K562 (cell line): Measurements from ENCODE around the gene PIK3CB. TPM values are rescaled to one million over a fixed set of nuclear protein-coding genes. Genes with fewer than 3 reads are reported as not detected.

Experiments
- ATAC-seq: fragments of 200-7000 bp; cut with Tn5 transposase; 3 replicates; pipeline ENCODE4 v1.9.1; 2020; ENCODE audit warnings: moderate library complexity
- BruUV-seq: library from RNA; stranded (reverse); fragments of 400-500 nt; replicated peaks from 2 replicates; lab custom pipeline; 2021; lab: Mats Ljungman, UMichigan
- CTCF ChIA-PET: fragments of 300-600 bp; formaldehyde crosslinking; extraction: SDS; loops from one replicate; lab custom pipeline; 2021; ENCODE audit warnings: low intra/inter-chr PET ratio; lab: Yijun Ruan, JAX
- POLR2A ChIA-PET: fragments of 300-600, 350-650 bp; sonication (Branson Sonifier 250); formaldehyde crosslinking; extraction: SDS; loops from one replicate; lab custom pipeline; 2021; ENCODE audit warnings: antibody characterized with exemption, inconsistent platforms; lab: Yijun Ruan, JAX
- DNase-seq, 4 experiments: peaks; one replicate each; pipeline versions ENCODE4 v3.0.0 to v3.0.0-alpha.2; 2011 to 2018; ENCODE audit warnings: low spot score in 3 of 4, mixed read lengths in 3 of 4; ENCODE audit errors: extremely low read depth in 1 of 4
- FAIRE-seq: peaks from 2 replicates; lab custom pipeline; 2011; peaks lifted over from hg19 to GRCh38; lab: Jason Lieb, UNC
- H2AFZ ChIP-seq: 2 replicates; pipeline ENCODE4 v1.6.0; 2011; ENCODE audit warnings: low read depth, low read length, control low read depth, inconsistent platforms
- H3K27ac ChIP-seq: fragments of 200-600 bp; 3 replicates; pipeline ENCODE4 v1.8.0; 2011; ENCODE audit warnings: low read depth, mild to moderate bottlenecking, control low read depth, inconsistent platforms, low read length, moderate library complexity, mixed read lengths; ENCODE audit errors: extremely low read depth
- H3K27me3 ChIP-seq, 2 experiments: fragments of 300-600 bp in 1 of 2; 2 replicates in 1 of 2; 3 replicates in 1 of 2; pipeline versions ENCODE4 v1.6.0 to v1.8.0; 2011; ENCODE audit warnings: inconsistent platforms in 2 of 2, low read length in 2 of 2, mild to moderate bottlenecking in 1 of 2, mixed read lengths in 1 of 2, moderate library complexity in 1 of 2; ENCODE audit not compliant: control insufficient read depth in 2 of 2, insufficient read depth in 2 of 2
- H3K36me3 ChIP-seq: fragments of 300-600 bp; 3 replicates; pipeline ENCODE4 v1.8.0; 2011; ENCODE audit warnings: mild to moderate bottlenecking, low read length, inconsistent platforms; ENCODE audit not compliant: control insufficient read depth, insufficient read depth
- H3K4me1 ChIP-seq, 2 experiments: fragments of 200-600 bp in 1 of 2; replicated peaks in 1 of 2; 2 replicates in 1 of 2; 3 replicates in 1 of 2; pipeline versions ENCODE4 v1.5.1 to v1.8.0; 2011; ENCODE audit warnings: inconsistent platforms in 2 of 2, low read length in 2 of 2, mild to moderate bottlenecking in 1 of 2, mixed read lengths in 1 of 2, moderate library complexity in 1 of 2; ENCODE audit not compliant: control insufficient read depth in 2 of 2, insufficient read depth in 2 of 2
- H3K4me2 ChIP-seq: 2 replicates; pipeline ENCODE4 v1.6.1; 2011; ENCODE audit warnings: low read length, control low read depth, inconsistent platforms, mixed read lengths; ENCODE audit not compliant: insufficient read depth
- H3K4me3 ChIP-seq: fragments of 200-600 bp; sonication (generic), shearing (Covaris generic); 2 replicates; pipeline ENCODE4 v1.5.1; 2016; ENCODE audit warnings: control low read depth, inconsistent platforms
- H3K79me2 ChIP-seq: fragments of 200-600 bp; 3 replicates; pipeline ENCODE4 v1.8.0; 2011; ENCODE audit warnings: low read length, inconsistent platforms; ENCODE audit not compliant: control insufficient read depth, insufficient read depth
- H3K9ac ChIP-seq, 2 experiments: 2 replicates each; pipeline versions ENCODE4 v1.6.0 to v1.6.1; 2011; ENCODE audit warnings: low read depth in 2 of 2, low read length in 2 of 2, control low read depth in 1 of 2, inconsistent platforms in 1 of 2, mild to moderate bottlenecking in 1 of 2, mixed read lengths in 1 of 2; ENCODE audit not compliant: insufficient read depth in 1 of 2
- H3K9me1 ChIP-seq: one replicate; pipeline ENCODE4 v1.6.0; 2011; ENCODE audit warnings: inconsistent platforms, mild to moderate bottlenecking, low read length, moderate library complexity; ENCODE audit not compliant: control insufficient read depth, insufficient read depth
- H3K9me3 ChIP-seq: replicated peaks from 2 replicates; pipeline ENCODE4 v1.5.1; 2011; ENCODE audit warnings: low read depth, low read length, inconsistent platforms; ENCODE audit not compliant: control insufficient read depth, insufficient read depth
- H4K20me1 ChIP-seq: replicated peaks from 2 replicates; pipeline ENCODE4 v1.6.1; 2011; ENCODE audit warnings: low read length, inconsistent platforms, mixed read lengths; ENCODE audit not compliant: control insufficient read depth, insufficient read depth
- CREM ChIP-seq: IDR thresholded peaks from 2 replicates; pipeline ENCODE4 v1.6.1; 2014; ENCODE audit warnings: antibody characterized with exemption, low read depth
- FOSL1 ChIP-seq: fragments of 200-800 bp; sonication (Bioruptor generic); conservative IDR thresholded peaks from 2 replicates; pipeline ENCODE4 v1.6.1; 2016; ENCODE audit warnings: missing genetic modification characterization, missing compliant biosample characterization
- ILF3 ChIP-seq: fragments of 450-650 bp; IDR thresholded peaks from 2 replicates; pipeline ENCODE4 v1.6.1; 2018; ENCODE audit warnings: antibody characterized with exemption, mild to moderate bottlenecking, moderate library complexity, borderline replicate concordance
- JUND ChIP-seq, 2 experiments: IDR thresholded peaks; 2 replicates in 1 of 2; 3 replicates in 1 of 2; pipeline ENCODE4 v1.6.1; 2011; ENCODE audit warnings: borderline replicate concordance in 2 of 2, low read depth in 2 of 2, low read length in 2 of 2, improper control_type of control experiment in 1 of 2, missing biosample characterization in 1 of 2, missing genetic modification characterization in 1 of 2, missing genetic modification reagents in 1 of 2
- MCM5 ChIP-seq: fragments of 450-650 bp; IDR thresholded peaks from 2 replicates; pipeline ENCODE4 v1.6.1; 2016; ENCODE audit warnings: low read depth
- RBM15 ChIP-seq: fragments of 200-400 bp; formaldehyde crosslinking; IDR thresholded peaks from 2 replicates; pipeline ENCODE4 v1.6.1; 2018; ENCODE audit warnings: mild to moderate bottlenecking, low read length, moderate library complexity; ENCODE audit not compliant: insufficient read depth
- ZNF121 ChIP-seq: sonication (generic); formaldehyde crosslinking; conservative IDR thresholded peaks from 2 replicates; pipeline ENCODE4 v1.8.0; 2022; ENCODE audit warnings: missing genetic modification reagents
- WGBS: fragments of 100-300 bp; shearing (Covaris generic); methylation state at CpG from one replicate; pipeline ENCODE4 v1.1.6; 2016; ENCODE audit warnings: low coverage, mixed read lengths; ENCODE audit not compliant: insufficient coverage; ENCODE audit errors: missing lambda C conversion rate; 5-methylcytosine and 5-hydroxymethylcytosine counted together
- in situ Hi-C: fragments of 300-500 bp; cut with MboI; formaldehyde crosslinking; loops from 4 replicates; pipeline ENCODE4 v1.15.0; 2018; ENCODE audit warnings: inconsistent platforms, mixed read lengths
- intact Hi-C: fragments of 100-400 bp; cut with micrococcal nuclease; formaldehyde crosslinking; loops from 2 replicates; pipeline ENCODE4 v1.14.2; 2022
- polyA plus RNA-seq, 8 experiments: library from polyadenylated mRNA; depleted of rRNA in 4 of 8; stranded (reverse) in 5 of 8; unstranded in 3 of 8; fragments of >200 nt; fragmentation: Nextera tagmentation in 2 of 8; fragmentation: Illumina TruSeq in 1 of 8; extraction: Ambion mirVana in 2 of 8; extraction: Trizol in 1 of 8; gene quantifications; 2 replicates each; pipeline versions ENCODE4 v1.2.1 to v1.2.3, GENCODE V29; 2011 to 2014; ENCODE audit warnings: inconsistent platforms in 1 of 8, missing spikeins in 1 of 8
- total RNA-seq, 7 experiments: library from RNA; depleted of rRNA in 6 of 7; stranded (reverse); fragments of >200 nt in 6 of 7; fragmentation: Illumina TruSeq in 2 of 7; extraction: Trizol in 2 of 7; gene quantifications; 2 replicates each; pipeline versions ENCODE4 v1.2.1 to v1.2.3, GENCODE V29; 2011 to 2021; ENCODE audit warnings: low replicate concordance in 1 of 7
- TF ChIP-seq, protein P1 (sequence below), 2 experiments: fragments of 450-650 bp in 1 of 2; sonication (generic) in 1 of 2; formaldehyde crosslinking in 1 of 2; IDR thresholded peaks in 1 of 2; conservative IDR thresholded peaks in 1 of 2; 2 replicates each; pipeline versions ENCODE4 v1.6.1 to v1.8.1; 2016 to 2023; ENCODE audit warnings: mild to moderate bottlenecking in 2 of 2, moderate library complexity in 2 of 2, inconsistent platforms in 1 of 2, missing genetic modification reagents in 1 of 2
- TF ChIP-seq, protein P2 (sequence below): sonication (generic); formaldehyde crosslinking; IDR thresholded peaks from 2 replicates; pipeline ENCODE4 v1.8.1; 2023; ENCODE audit warnings: mild to moderate bottlenecking, missing genetic modification reagents

Gene PIK3CB
- total and polyA plus RNA-seq, 9 of the 15 experiments (the other 6 are each of a cell fraction or from before 2014, with no cell fraction given): 15.3 to 62.6 (median 28.3) TPM

GRCh38 chr3:138854940-138855339 lies 20.2 kb upstream of the PIK3CB start:
- FAIRE-seq (no peak), DNase-seq (no peak), ATAC-seq (no peak)
- H3K4me3 ChIP-seq: no peak overlapping the region
- 86% methylated on average over 7 of the region's 7 CpGs for WGBS
- H3K9me3 ChIP-seq: no peaks in the 10 kb centered on the region
- in situ Hi-C loops (no loop called here), intact Hi-C loops (no loop called here)
- peak; percentile 49; the same call in 1 of the 2 replicates for TF ChIP-seq ZNF121 (CRISPR knock-in tag)
- TF ChIP-seq RBM15: no peak
- H3K36me3 ChIP-seq: no peaks in the 10 kb centered on the region
- no peak overlapping the region for H2AFZ ChIP-seq
- ChIA-PET CTCF (no interaction called here), POLR2A (interaction anchor here (0.6 to 1.6 kb wide), 5 partner anchors 8 to 11 kb away, joined by 3 to 9 read pairs (median 4); no protein-coding TSS in a partner anchor)
- no TSS peak for BruUV-seq
- no peaks in the 10 kb centered on the region for H3K9me1 ChIP-seq
- H3K4me2 ChIP-seq: no peak overlapping the region
- no peaks in the 10 kb centered on the region; a peak in 1 of 5 replicates for H3K4me1 ChIP-seq
- no peak overlapping the region for H3K9ac ChIP-seq
- no peaks in the 10 kb centered on the region for H3K27me3 ChIP-seq
- H3K27ac ChIP-seq: no peak overlapping the region
- no peaks in the 10 kb centered on the region for H4K20me1 ChIP-seq
- H3K79me2 ChIP-seq: no peaks in the 10 kb centered on the region

GRCh38 chr3:138854204-138854603 lies 19.5 kb upstream of the PIK3CB start:
- H3K36me3 ChIP-seq: no peaks in the 10 kb centered on the region
- no peak overlapping the region for H3K4me2 ChIP-seq
- TF ChIP-seq, protein P1, sequence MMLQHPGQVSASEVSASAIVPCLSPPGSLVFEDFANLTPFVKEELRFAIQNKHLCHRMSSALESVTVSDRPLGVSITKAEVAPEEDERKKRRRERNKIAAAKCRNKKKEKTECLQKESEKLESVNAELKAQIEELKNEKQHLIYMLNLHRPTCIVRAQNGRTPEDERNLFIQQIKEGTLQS (IDR thresholded peaks at IDR 0.05): peak; percentile 25; the same call in 1 of the 2 replicates
- TF ChIP-seq, protein P1 (CRISPR knock-in tag; conservative IDR thresholded peaks at IDR 0.05): no peak
- peak; percentile 40; the same call in 1 of the 2 replicates for TF ChIP-seq JUND (IDR thresholded peaks at IDR 0.05; ENCODE audit: borderline replicate concordance, low read depth, low read length)
- no peak; the same call in 2 of the 3 replicates for TF ChIP-seq JUND (tag; IDR thresholded peaks at IDR 0.05; ENCODE audit: borderline replicate concordance, low read depth, low read length)
- TF ChIP-seq FOSL1 (tag): peak; percentile 25; the same call in 1 of the 2 replicates
- TF ChIP-seq ILF3: no peak
- TF ChIP-seq, protein P2, sequence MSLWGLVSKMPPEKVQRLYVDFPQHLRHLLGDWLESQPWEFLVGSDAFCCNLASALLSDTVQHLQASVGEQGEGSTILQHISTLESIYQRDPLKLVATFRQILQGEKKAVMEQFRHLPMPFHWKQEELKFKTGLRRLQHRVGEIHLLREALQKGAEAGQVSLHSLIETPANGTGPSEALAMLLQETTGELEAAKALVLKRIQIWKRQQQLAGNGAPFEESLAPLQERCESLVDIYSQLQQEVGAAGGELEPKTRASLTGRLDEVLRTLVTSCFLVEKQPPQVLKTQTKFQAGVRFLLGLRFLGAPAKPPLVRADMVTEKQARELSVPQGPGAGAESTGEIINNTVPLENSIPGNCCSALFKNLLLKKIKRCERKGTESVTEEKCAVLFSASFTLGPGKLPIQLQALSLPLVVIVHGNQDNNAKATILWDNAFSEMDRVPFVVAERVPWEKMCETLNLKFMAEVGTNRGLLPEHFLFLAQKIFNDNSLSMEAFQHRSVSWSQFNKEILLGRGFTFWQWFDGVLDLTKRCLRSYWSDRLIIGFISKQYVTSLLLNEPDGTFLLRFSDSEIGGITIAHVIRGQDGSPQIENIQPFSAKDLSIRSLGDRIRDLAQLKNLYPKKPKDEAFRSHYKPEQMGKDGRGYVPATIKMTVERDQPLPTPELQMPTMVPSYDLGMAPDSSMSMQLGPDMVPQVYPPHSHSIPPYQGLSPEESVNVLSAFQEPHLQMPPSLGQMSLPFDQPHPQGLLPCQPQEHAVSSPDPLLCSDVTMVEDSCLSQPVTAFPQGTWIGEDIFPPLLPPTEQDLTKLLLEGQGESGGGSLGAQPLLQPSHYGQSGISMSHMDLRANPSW (CRISPR knock-in tag): no peak
- TF ChIP-seq CREM: peak; percentile 31; the same call in 1 of the 2 replicates
- TF ChIP-seq MCM5: no peak
- intact Hi-C loops: no loop called here
- no peaks in the 10 kb centered on the region for H3K9me1 ChIP-seq
- H3K4me1 ChIP-seq: no peaks in the 10 kb centered on the region; a peak in 1 of 5 replicates
- CTCF ChIA-PET: no interaction called here
- WGBS: 20% methylated on average over 3 of the region's 3 CpGs
- no peak overlapping the region for H3K9ac ChIP-seq
- no peak for FAIRE-seq
- H3K27me3 ChIP-seq: no peaks in the 10 kb centered on the region
- no peak for DNase-seq
- in situ Hi-C loops: no loop called here
- H3K4me3 ChIP-seq: no peak overlapping the region
- POLR2A ChIA-PET: interaction anchor here (0.9 to 1.6 kb wide), 4 partner anchors 8 to 11 kb away, joined by 3 to 9 read pairs (median 4); no protein-coding TSS in a partner anchor
- no peaks in the 10 kb centered on the region for H3K9me3 ChIP-seq
- BruUV-seq: no TSS peak
- H3K79me2 ChIP-seq: no peaks in the 10 kb centered on the region
- no peak overlapping the region for H2AFZ ChIP-seq
- H4K20me1 ChIP-seq: no peaks in the 10 kb centered on the region
- no peak overlapping the region for H3K27ac ChIP-seq
- no peak for ATAC-seq
